GM18861 (cell line): ENCODE data around the gene LRGUK.
A peak's percentile ranks its signal among the peaks of the same experiment; 100 is the strongest.

Experiments
- ATAC-seq: cut with Tn5 transposase; IDR thresholded peaks from one replicate; pipeline ENCODE4 v1.9.1; 2021; ENCODE audit not compliant: unreplicated experiment

LRGUK gene

GRCh38 chr7:134122980-134123379, 4.2 kb upstream of the LRGUK start:
- no peak for ATAC-seq

- ATAC-seq = no peak
These were observed 994 bp upstream of the LRGUK start for GRCh38 chr7:134126146-134126545.

DNA sequence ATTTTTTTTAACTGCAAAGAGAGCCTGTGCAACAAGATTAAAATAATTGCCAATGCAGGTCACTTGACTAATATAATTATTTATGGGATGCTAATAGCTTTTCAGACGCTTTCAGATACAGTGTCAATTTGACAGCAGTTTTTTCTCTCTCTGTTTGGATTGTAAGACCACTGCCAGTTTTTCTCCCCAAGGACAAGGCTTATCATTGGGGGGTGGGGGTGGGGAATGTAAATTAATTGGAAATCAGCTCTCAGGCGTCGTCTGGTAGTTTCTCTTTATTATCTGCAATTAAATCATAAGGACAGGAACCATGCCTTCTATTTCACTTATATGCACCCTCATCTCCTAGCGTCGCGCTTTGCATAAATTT, 559 bp upstream of the LRGUK start:
- no peak for ATAC-seq

- no peak for ATAC-seq
These were observed 1.7 kb downstream of the LRGUK start for GRCh38 chr7:134128829-134129228.

- ATAC-seq = no peak
These were observed 2.9 kb downstream of the LRGUK start for GRCh38 chr7:134129856-134130523.

DNA sequence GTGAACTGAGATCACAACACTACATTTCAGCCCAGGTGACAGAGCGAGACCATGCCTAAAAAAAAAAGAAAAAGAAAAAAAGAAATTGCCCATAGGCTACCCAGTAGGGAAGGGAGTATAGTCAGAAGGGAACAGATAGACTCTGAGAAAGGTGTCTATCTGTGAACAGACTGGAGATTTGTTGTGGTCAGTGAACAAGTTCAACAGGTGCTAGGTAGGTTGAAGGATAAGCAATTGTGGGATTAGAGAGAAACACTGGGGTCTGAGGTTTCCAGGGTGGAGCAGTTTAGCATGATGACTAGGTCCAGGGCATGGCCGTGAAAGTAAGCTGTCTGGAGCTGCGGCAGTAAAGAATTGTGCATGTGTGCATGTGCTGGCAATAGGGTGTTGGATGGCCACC, 6.9 kb downstream of the LRGUK start:
- no peak for ATAC-seq

DNA sequence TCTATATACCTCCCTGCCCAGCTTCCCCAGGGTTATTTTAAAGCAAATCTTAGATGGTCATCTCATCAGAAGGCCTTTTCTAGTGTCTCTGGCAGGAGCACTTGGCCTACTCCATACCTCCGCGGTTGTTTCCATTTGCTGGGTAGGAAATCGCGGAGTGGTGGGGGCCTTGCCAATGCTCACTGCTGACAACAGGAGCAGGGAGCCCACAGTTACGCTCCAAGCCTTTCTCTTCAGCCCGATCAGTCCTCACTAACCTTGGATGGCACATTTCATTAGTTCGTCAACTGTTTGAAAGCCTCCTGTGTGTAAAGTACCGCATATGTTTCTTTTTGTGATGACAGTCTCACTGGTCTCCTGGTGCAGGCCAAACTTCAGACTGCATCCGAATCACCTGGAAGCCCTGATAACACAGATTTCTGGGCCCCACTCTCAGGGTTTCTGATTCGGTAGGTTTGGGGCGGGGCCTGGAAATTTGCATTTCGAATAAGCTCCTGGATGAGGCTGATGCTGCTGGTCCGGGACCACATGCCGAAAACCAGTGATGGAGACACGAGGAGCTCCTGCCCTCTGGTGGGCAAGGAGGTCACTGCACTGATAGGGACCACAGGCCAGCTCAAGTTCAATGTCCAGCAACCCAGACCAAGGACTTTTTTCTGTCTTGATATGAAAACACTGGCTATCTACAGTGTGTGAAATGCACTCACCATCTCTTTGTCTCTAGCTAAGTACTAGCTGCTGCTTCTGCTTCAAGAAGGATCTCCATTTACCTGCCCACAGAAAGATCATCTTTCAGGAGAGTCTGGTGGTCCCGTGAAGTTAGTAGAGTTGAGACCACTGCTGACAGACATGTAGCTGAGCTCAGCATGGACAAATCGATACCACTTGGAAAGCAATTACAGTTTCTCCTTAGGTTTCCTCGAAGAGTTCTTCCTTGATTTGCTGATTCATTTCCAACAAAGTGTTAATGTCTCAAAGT, 14.0 kb downstream of the LRGUK start:
- peak; percentile 69 for ATAC-seq

GRCh38 chr7:134141868-134142264, 14.7 kb downstream of the LRGUK start:
- ATAC-seq = no peak

- ATAC-seq = no peak
These were observed 26.5 kb downstream of the LRGUK start for GRCh38 chr7:134153493-134154136.

DNA sequence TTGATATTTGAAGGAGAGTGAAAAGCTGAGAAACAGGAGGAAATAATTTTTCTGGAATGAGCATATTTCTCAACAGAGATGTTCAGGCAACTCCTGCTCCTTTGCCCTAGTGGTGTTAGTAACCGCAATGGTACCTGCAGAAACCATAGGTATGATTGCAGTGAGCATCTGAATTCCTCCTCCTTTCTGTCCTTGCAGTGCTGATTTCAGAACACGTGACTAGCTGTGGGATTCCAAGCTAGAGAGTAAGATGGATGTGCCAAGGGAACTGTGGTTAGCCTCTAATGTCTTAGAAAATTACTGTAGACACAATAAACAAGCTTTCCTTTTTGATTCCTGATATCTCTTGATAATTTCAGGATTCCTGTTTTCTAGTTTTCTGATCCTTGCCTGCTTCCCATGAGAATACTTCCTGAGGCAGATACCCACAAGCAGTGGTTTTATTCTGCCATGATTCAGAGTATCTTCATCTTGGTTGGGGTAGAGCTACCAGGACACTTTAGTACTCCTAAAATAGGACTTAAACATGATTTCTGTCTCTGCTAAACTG, 27.5 kb downstream of the LRGUK start:
- no peak for ATAC-seq

DNA sequence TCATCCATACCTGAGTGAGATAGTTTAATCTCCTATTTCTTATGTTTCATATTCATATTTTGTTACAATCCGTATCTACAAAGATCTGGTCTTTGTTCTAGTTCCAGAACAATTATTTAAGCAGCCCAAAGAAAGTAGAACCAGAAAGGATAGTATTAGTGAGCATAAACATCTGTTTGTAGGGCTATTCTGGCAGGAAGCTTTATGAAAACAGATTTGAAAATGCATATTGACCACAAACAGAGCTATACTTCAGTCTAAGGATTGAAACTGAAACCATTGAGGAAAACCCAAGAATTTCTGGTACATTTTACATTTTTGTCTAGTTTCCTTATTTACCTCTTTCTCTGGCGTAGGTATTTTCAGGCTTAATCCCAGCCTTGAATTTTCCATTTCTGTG, 28.1 kb downstream of the LRGUK start:
- no peak for ATAC-seq

DNA sequence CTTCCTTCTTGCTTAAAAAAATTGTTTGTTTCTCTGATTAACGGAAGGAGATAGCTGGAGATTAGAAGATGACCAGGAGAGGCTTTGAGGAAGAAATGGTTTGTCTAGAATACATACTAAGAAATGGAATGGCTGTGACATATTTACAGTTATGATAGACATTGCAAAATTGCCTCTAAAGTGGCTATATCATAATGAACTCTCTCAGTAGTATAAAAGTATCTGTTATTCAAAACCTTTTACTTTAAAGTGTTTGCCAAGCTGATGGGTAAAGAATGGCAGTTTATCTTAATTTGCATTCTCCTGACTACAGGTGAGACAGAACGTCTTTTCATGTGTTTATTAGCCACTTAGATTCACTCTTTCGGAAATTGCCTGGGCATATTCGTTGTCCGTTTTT, 28.7 kb downstream of the LRGUK start:
- no peak for ATAC-seq

DNA sequence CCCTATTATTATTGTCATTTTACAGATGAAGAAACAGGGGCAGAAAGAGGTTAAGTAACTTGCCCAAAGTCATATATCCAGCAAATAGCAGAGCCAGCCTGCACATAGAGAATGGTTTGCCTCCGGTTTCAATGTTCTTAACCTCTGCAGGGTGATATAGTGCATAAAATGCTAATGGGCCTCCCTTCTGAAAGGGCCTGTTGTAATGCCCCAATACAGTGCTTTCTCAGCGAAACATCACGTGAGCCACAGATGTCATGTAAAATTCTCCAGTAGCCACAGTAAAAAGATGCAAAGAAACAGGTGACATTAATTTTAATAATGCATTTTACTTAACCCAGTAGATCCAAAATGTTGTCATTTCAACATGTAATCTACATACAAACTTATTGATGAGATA, 38.1 kb downstream of the LRGUK start:
- no peak for ATAC-seq

DNA sequence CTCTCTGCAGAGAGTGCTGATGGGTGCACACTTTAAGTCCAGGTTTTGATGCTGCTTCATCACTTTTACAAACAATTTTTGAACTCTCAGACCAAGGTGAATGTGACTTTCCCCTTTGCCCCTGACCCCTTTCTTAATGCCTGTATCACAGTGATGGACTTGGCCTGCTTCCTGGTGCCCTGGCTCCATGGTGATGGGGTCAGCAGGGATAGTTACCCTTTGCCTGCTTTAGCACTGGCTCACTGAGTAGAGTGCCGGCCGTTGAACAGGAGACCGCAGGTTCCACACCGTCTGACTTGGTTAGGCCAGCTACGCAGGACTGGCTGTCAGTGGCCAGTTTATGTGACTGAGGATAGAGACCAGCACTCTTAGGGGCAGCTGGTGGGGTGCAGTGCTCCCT, 40.1 kb downstream of the LRGUK start:
- no peak for ATAC-seq

DNA sequence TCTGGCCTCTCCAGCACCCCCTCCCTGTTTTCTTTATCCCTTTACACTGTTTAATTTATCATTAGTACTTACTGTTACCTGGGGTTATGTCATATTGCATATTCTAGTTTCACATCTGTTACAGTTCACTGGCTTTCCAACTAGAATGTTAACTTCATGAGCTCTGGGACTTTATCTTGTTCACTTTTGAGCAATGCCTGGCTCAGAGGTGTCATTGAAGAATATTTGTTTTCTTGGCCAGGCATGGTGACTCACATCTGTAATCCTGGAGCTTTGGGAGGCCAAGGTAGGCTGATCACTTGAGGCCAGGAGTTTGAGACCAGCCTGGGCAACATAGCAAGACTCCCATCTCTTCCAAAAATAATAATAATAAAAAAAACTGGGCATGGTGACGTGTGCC, 40.7 kb downstream of the LRGUK start:
- no peak for ATAC-seq

- peak; percentile 99 for ATAC-seq
These were observed 47.7 kb downstream of the LRGUK start for GRCh38 chr7:134174795-134175261.

DNA sequence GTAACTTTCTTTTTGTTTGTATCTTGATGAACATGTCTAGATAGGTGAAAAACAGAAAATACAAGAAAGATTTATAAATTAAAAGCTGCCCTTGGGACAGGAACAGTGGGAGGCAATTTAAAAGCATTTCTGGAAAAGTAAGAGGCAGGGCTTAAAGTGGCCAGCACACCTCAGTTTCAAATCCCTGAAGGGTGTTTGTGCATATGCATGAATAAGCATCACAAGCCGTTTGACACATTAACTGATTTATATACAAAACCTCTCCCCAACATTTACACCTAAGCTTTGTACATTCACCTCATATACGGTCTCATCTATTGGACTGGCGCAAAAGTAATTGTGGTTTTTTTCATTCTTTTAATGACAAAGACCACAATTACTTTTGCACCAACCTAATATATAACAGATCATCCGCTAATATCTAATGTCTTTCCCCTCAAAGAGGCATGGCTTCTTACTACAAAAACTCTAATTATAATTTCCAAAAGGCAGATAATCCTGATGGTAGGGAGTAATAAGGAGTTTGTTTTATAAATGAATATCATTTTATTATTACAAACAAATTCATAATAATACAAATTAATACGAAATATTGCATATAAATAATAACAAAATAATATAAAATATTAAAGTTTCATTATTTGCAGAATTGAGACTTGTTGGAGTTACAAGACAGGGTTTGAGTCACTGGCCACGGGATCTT, 48.3 kb downstream of the LRGUK start:
- no peak for ATAC-seq

DNA sequence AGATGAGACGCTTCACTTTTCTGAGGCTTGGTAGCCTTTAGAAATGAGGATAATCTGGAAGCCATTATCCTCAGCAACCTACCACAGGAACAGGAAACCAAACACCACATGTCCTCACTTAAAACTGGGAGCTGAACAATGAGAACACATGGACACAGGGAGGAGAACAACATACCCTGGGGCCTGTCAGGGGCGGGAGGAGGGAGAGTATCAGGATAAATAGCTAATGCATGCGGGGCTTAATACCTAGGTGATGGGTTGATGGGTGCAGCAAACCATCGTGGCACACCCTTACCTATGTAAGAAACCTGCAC, 48.9 kb downstream of the LRGUK start:
- ATAC-seq = no peak

GRCh38 chr7:134179036-134180011, 52.2 kb downstream of the LRGUK start:
- ATAC-seq = no peak

DNA sequence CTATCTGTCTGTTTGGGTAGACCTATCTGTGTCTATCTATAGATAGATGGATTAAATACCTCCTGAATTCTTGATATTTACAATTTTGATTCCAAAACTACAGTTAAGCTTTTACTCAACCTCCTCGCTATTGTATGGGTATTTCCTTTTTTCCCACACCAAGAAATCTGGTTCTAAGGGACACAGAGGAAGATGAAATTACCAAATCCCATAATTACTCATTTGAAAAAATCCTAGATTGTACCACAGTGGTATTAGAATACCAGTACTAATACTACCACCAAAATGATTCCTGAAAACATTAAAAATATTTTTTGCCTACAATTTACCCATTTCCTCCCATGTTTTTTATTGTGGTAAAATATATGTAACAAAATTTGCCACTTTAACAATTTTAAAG, 53.2 kb downstream of the LRGUK start:
- no peak for ATAC-seq
